ENCODE data around the gene CRAMP1. TPM values are rescaled to one million over a fixed set of nuclear protein-coding genes. Genes with fewer than 3 reads are reported as not detected.

Gene CRAMP1
- total and polyA plus RNA-seq, 12 donors: 3.2 to 13.8 (median 10.5) TPM

DNA sequence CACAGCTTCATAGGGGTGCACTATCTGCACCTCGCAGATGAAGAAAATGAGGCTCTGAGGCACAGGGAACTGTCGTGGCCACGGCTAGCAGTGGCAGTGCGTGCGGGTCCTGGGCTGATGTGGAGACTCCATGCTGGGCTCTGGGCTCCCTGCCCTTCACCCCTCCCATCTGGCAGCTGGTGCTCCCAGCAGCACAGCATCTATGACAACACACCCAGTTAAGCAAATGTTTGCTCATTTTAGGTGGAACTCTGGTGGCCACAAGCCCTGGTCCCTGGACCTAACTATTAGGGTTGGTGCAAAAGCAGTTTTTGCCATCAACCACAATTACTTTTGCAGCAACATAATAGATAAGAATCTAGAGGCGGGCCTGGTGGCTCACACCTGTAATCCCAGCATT, 31.2 kb upstream of the CRAMP1 start:
- Histone ChIP-seq H3K4me3 (no peak overlapping the region), H3K27me3 (no peaks in the 10 kb centered on the region), H3K4me1 (no peaks in the 10 kb centered on the region), H3K36me3 (peaks cover 0 to 81% (median 8%) of the 10 kb centered on the region in 9 donors), H3K9me3 (no peaks in the 10 kb centered on the region), H3K27ac (no peak overlapping the region)
- TF ChIP-seq, protein P1, sequence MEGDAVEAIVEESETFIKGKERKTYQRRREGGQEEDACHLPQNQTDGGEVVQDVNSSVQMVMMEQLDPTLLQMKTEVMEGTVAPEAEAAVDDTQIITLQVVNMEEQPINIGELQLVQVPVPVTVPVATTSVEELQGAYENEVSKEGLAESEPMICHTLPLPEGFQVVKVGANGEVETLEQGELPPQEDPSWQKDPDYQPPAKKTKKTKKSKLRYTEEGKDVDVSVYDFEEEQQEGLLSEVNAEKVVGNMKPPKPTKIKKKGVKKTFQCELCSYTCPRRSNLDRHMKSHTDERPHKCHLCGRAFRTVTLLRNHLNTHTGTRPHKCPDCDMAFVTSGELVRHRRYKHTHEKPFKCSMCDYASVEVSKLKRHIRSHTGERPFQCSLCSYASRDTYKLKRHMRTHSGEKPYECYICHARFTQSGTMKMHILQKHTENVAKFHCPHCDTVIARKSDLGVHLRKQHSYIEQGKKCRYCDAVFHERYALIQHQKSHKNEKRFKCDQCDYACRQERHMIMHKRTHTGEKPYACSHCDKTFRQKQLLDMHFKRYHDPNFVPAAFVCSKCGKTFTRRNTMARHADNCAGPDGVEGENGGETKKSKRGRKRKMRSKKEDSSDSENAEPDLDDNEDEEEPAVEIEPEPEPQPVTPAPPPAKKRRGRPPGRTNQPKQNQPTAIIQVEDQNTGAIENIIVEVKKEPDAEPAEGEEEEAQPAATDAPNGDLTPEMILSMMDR (IDR thresholded peaks at IDR 0.05): no peak
- intact Hi-C loops (cut with DNase I): no loop called here
- DNase-seq (no peak), ATAC-seq (no peak)
- 97 to 98% methylated on average over 6 of the region's 6 CpGs for WGBS, 2 donors

DNA sequence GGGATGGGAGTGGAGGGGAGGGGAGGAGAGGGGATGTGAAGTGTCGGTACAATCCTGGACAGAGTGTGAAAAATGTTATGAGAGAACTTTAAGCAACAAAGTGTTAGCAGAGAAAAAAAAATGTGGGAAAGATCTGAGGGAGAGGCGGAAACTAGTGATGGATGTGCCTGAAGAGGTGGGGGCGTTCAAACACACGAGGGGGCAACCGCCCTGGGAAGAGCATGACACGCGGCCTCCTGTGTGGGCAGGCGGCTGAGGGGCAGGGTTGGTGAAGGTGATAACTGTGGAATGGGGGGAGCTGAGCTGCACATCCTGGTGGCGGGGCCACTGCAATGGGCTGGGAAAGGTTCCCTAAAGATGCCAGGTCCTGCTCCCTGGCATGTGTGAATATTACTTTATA, 30.4 kb upstream of the CRAMP1 start:
- TF ChIP-seq, protein P1 (IDR thresholded peaks at IDR 0.05): no peak
- Histone ChIP-seq H3K9me3 (no peaks in the 10 kb centered on the region), H3K36me3 (peaks cover 0 to 88% (median 8%) of the 10 kb centered on the region in 9 donors), H3K27me3 (no peaks in the 10 kb centered on the region), H3K27ac (no peak overlapping the region), H3K4me1 (no peaks in the 10 kb centered on the region), H3K4me3 (no peak overlapping the region)
- ATAC-seq (no peak), DNase-seq (no peak)
- intact Hi-C loops (cut with DNase I): no loop called here
- WGBS, 2 donors: 88 to 92% methylated on average over 9 of the region's 9 CpGs

DNA sequence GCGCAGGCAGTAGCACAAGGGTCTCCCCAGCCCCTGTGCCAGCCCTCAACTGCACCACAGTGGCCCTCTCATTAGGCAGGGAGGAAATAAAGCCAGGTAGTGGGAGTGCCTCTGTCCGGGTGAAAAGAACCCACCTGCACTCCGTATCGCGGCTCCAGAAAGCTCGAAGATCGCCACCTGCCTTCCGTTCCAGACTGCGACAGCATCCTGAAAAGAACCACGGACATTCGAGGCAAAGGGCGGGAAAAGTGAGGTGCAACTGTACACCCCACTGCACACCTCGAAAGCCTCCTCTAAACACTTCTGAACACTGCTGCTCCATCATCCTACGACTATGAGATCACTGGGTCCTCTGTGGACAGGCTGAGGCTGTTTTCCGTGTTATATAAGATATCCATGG, 29.0 kb upstream of the CRAMP1 start:
- peaks cover 0 to 93% (median 11%) of the 10 kb centered on the region in 9 donors for H3K36me3 ChIP-seq
- TF ChIP-seq, protein P1 (IDR thresholded peaks at IDR 0.05): no peak
- H3K4me1 ChIP-seq: no peaks in the 10 kb centered on the region
- no peak overlapping the region for H3K4me3 ChIP-seq
- no peak overlapping the region for H3K27ac ChIP-seq
- DNase-seq: no peak
- 84 to 85% methylated on average over 15 of the region's 15 CpGs for WGBS, 2 donors
- no peaks in the 10 kb centered on the region for H3K9me3 ChIP-seq
- H3K27me3 ChIP-seq: no peaks in the 10 kb centered on the region
- intact Hi-C loops (cut with DNase I): no loop called here
- no peak for ATAC-seq

DNA sequence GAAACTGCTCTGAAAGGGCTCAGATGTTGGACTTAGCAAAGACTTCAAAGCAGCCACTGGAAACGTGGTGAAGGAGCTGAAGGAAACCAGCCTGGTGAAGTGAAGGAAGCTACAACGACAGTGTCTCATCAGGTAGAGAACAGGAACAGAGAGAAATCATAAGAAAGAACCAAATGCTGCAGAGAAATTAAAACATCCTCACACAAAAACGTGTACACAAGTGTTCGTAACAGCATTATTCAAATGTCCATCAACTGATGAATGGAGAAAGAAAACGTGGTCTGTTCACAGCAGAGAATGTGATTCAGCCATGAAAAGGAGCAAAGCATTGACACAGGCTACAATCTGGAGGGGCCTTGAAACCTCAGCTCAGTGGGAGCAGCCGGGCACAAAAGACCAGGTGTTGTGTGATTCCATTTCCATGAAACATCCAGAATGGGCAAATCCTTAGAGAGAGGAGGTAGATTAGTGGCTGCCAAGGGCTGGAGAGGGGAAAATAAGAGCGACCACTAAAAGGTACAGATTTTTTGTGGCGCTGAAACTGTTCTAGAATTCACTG, 27.2 kb upstream of the CRAMP1 start:
- ATAC-seq: no peak
- H3K4me1 ChIP-seq: no peaks in the 10 kb centered on the region
- intact Hi-C loops (cut with DNase I): no loop called here
- TF ChIP-seq, protein P1 (IDR thresholded peaks at IDR 0.05): no peak
- no peaks in the 10 kb centered on the region for H3K9me3 ChIP-seq
- no peak overlapping the region for H3K27ac ChIP-seq
- no peak overlapping the region for H3K4me3 ChIP-seq
- no peaks in the 10 kb centered on the region for H3K27me3 ChIP-seq
- no peak for DNase-seq
- 84 to 88% methylated on average over 8 of the region's 8 CpGs for WGBS, 2 donors
- H3K36me3 ChIP-seq: peaks cover 0 to 92% (median 11%) of the 10 kb centered on the region in 9 donors

Measured in heart right ventricle (tissue), 16 donors.